ENCODE data around the gene C1orf105. TPM values are rescaled to one million over a fixed set of nuclear protein-coding genes. Genes with fewer than 3 reads are reported as not detected.
A peak's percentile ranks its signal among the peaks of the same experiment; 100 is the strongest.
"Not testable (repeated sequence)": the region's sequence is repeated elsewhere in the genome, so short reads cannot be mapped to it uniquely, and the experiment has no call there.

Gene C1orf105
- total RNA-seq, 2 donors from 2014 or later: not detected

DNA sequence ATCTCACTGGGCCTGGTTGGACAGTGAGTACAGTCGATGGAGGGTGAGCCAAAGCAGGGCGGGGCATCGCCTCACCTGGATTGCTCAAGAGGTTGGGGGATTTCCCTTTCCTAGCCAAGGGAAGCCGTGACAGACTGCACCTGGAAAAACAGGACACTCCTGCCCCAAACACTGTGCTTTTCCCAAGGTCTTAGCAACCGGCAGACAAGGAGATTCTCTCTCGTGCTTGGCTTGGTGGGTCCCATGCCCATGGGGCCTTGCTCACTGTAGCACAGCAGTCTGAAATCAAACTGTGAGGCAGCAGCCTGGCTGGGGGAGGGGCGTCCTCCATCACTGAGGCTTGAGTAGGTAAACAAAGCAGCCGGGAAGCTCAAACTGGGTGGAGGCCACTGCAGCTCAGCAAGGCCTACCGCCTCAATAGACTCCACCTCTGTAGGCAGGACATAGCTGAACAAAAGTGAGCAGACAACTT, 11.3 kb downstream of the C1orf105 start:
- Histone ChIP-seq H3K27me3 (no peaks in the 10 kb centered on the region), H3K9me3 (no peaks in the 10 kb centered on the region), H3K27ac (peak overlapping the region; percentile 58 to 81 (median 70)), H3K4me3 (no peak overlapping the region), H3K4me1 (peaks cover 18% of the 10 kb centered on the region), H3K36me3 (replicated peaks in 1 of 2; ENCODE audit: insufficient read depth in 1 of 2, low read depth in 2 of 2) (no peaks in the 10 kb centered on the region)
- peak; percentile 94 for ATAC-seq
- TF ChIP-seq, protein P1, sequence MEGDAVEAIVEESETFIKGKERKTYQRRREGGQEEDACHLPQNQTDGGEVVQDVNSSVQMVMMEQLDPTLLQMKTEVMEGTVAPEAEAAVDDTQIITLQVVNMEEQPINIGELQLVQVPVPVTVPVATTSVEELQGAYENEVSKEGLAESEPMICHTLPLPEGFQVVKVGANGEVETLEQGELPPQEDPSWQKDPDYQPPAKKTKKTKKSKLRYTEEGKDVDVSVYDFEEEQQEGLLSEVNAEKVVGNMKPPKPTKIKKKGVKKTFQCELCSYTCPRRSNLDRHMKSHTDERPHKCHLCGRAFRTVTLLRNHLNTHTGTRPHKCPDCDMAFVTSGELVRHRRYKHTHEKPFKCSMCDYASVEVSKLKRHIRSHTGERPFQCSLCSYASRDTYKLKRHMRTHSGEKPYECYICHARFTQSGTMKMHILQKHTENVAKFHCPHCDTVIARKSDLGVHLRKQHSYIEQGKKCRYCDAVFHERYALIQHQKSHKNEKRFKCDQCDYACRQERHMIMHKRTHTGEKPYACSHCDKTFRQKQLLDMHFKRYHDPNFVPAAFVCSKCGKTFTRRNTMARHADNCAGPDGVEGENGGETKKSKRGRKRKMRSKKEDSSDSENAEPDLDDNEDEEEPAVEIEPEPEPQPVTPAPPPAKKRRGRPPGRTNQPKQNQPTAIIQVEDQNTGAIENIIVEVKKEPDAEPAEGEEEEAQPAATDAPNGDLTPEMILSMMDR (IDR thresholded peaks at IDR 0.05): no peak
- no peak for TF ChIP-seq POLR2A (IDR thresholded peaks at IDR 0.05)
- 30 to 32% methylated on average over 6 to 9 of the region's 9 CpGs for WGBS, 2 donors
- intact Hi-C loops (cut with DNase I): no loop called here
- DNase-seq: peak; percentile 76 to 85 (median 82)

DNA sequence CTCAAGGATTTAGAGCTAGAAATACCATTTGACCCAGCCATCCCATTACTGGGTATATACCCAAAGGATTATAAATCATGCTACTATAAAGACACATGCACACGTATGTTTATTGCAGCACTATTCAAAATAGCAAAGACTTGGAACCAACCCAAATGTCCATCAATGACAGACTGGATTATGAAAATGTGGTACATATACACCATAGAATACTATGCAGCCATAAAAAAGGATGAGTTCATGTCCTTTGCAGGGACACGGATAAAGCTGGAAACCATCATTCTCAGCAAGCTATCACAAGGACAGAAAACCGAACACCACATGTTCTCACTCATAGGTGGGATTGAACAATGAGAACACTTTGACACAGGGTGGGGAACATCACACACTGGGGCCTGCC, 16.7 kb downstream of the C1orf105 start:
- H3K4me3 ChIP-seq; H3K9me3 ChIP-seq; intact Hi-C loops (cut with DNase I); H3K36me3 ChIP-seq (replicated peaks in 1 of 2; ENCODE audit: insufficient read depth in 1 of 2, low read depth in 2 of 2); DNase-seq; H3K27me3 ChIP-seq; ATAC-seq; H3K27ac ChIP-seq: not testable (repeated sequence)
- H3K4me1 ChIP-seq: peaks cover 15% of the 10 kb centered on the region
- 86 to 95% methylated on average over 3 of the region's 3 CpGs for WGBS, 2 donors

DNA sequence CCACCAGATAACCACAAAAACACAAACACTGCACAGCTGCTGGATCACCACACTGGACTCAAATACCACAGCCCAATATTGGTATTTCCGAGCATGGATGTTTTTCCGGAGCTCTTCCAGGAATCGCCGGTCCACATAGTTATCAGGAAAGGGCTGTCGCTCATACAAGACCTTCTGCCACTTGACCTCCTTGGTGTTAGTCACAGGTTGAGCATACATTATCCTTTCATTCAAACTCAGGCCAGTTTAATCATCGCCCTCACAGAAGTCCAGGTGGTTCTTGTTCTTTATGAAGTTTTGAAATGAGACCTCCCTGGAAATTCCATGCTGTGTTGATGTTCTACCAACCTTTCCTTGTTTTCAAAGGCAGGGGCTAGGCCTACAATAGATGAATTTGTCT, 21.9 kb downstream of the C1orf105 start:
- H3K4me3 ChIP-seq: no peak overlapping the region
- no peak for ATAC-seq
- intact Hi-C loops (cut with DNase I): no loop called here

DNA sequence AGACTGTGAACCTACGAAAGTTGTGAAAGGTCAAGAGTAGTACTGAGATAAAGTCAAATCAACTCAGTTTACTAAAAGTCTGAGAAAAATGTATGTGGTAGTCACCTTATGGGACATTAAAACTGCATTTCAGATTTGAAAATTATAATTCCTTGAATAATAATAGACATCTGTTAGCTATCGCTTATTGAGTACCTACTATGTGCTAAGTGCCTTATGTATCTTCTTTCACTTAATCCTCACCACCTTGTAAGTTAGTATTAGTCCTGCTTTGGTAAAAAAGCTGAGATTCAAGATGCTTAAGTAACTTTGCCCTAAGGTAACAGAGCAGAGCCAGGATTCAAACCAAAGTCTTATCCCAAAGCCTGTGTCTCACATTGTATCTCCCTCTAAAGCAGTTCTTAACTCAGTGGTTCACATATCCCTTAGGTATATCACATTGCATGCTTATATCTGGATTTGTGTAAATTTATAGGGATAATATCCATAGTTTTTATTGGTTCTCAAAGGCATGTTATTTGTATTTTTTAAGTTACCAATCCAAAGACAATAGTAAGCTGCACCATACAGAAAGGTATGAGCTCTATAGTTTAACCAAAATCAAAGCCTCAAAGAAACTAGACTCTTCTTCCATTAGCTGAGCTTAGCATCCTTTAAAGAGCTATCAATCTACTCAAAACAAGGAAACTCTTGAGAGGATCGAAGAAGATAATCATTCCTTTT, 22.5 kb downstream of the C1orf105 start:
- ATAC-seq (no peak), DNase-seq (no peak)
- no peaks in the 10 kb centered on the region for H3K36me3 ChIP-seq (replicated peaks in 1 of 2; ENCODE audit: insufficient read depth in 1 of 2, low read depth in 2 of 2)
- no peaks in the 10 kb centered on the region for H3K9me3 ChIP-seq
- WGBS, 2 donors: 43 to 48% methylated on average over 3 of the region's 3 CpGs
- no peak overlapping the region for H3K27ac ChIP-seq
- intact Hi-C loops (cut with DNase I): no loop called here
- H3K4me3 ChIP-seq: peak overlapping the region; percentile 60 to 85
- no peaks in the 10 kb centered on the region for H3K27me3 ChIP-seq
- peaks cover 22% of the 10 kb centered on the region for H3K4me1 ChIP-seq
- TF ChIP-seq, protein P1 (IDR thresholded peaks at IDR 0.05): no peak
- TF ChIP-seq POLR2A (IDR thresholded peaks at IDR 0.05): no peak

More for the DNA sequence above, 21.9 kb downstream of the C1orf105 start:
- no peaks in the 10 kb centered on the region for H3K27me3 ChIP-seq
- H3K9me3 ChIP-seq: no peaks in the 10 kb centered on the region
- 87 to 98% methylated on average over 6 of the region's 6 CpGs for WGBS, 2 donors
- no peak overlapping the region for H3K27ac ChIP-seq
- no peak for TF ChIP-seq POLR2A (IDR thresholded peaks at IDR 0.05)
- TF ChIP-seq, protein P1 (IDR thresholded peaks at IDR 0.05): no peak
- no peak for DNase-seq
- H3K36me3 ChIP-seq (replicated peaks in 1 of 2; ENCODE audit: insufficient read depth in 1 of 2, low read depth in 2 of 2): no peaks in the 10 kb centered on the region
- peaks cover 22% of the 10 kb centered on the region for H3K4me1 ChIP-seq

DNA sequence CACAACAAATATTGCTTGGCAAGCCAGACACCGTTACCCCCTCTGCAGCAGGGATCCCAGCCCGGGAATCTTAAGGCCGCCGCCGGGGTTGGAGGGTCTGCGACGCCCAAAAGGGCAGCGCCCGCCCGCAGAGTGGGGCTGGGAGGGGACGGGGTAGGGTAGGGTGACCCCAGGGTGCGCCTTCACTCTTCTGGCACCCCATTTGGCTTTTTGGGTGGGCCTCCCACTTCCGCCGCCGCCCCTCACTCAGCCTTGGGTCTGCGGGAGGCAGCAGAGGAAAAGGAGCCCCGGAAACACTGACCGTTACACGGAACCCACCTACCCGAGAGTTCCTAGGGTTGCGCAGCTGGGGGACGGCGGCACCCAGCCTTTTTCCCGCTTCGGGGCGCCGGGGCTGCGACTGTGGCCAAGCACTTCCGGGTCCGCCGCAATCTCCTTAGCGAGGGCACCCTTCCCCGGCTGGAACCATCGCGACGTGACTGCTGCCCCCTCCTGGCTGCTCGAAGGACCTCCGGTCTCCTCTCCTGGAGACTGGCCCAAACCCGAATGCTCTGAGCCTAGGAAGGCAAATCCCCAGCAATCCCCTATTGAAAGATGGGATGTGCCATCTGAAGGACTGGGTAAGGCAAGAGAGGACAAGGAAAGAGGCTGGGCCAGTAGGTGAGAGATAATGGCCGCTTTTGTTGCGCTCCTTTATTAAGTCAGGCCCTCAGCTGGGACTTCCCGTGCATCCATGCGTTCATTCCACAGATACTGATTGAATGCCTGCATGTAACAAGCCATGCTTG, 23.4 kb downstream of the C1orf105 start, which contains the start of gene PIGC:
Gene PIGC, minus strand, starts transcription at position 404 of the 788 bp plus-strand sequence. CDS start 1,447 bp downstream, outside the sequence.
- Histone ChIP-seq H3K27me3 (no peaks in the 10 kb centered on the region), H3K36me3 (replicated peaks in 1 of 2; ENCODE audit: insufficient read depth in 1 of 2, low read depth in 2 of 2) (no peaks in the 10 kb centered on the region), H3K9me3 (no peaks in the 10 kb centered on the region), H3K4me1 (peaks cover 22% of the 10 kb centered on the region), H3K4me3 (peak within 1 kb of the TSS; percentile 60 to 85), H3K27ac (peak within 1 kb of the TSS in 3 of 4 donors; percentile 62 to 75 (median 65))
- DNase-seq (peak; percentile 90 to 92 (median 91)), ATAC-seq (peak; percentile 100)
- 6 to 26% methylated on average over 9 to 43 of the region's 43 CpGs for WGBS, 2 donors
- intact Hi-C loops (cut with DNase I): no loop called here
- peak in 2 of 3 donors; percentile 65 to 77 for TF ChIP-seq POLR2A (IDR thresholded peaks at IDR 0.05)
- TF ChIP-seq, protein P1 (IDR thresholded peaks at IDR 0.05): peak; percentile 79 to 93 (median 90)
